ENCODE measurements around the gene RPRD1B.

The RPRD1B gene

GRCh38 chr20:38136421-38137245 lies 103.1 kb downstream of the RPRD1B start:
- DNase-seq (ENCODE audit: low read depth), result no peak

GRCh38 chr20:38137441-38138037 lies 104.0 kb downstream of the RPRD1B start:
- DNase-seq (ENCODE audit: low read depth), result no peak

GRCh38 chr20:38138086-38138778 lies 104.7 kb downstream of the RPRD1B start:
- no peak for DNase-seq (ENCODE audit: low read depth)

- no peak for DNase-seq (ENCODE audit: low read depth)
Measured at GRCh38 chr20:38139156-38139912, 105.8 kb downstream of the RPRD1B start.

- no peak for DNase-seq (ENCODE audit: low read depth)
Measured at GRCh38 chr20:38139977-38140753, 106.6 kb downstream of the RPRD1B start.

- DNase-seq (ENCODE audit: low read depth), result no peak
Measured at GRCh38 chr20:38141204-38141888, 107.8 kb downstream of the RPRD1B start.
